GM12873 (cell line): ENCODE measurements around the gene LMOD2.

Source experiments
- CTCF ChIP-seq: IDR thresholded peaks from 2 replicates; pipeline ENCODE4 v1.5.1; 2012; ENCODE audit warnings: low read depth, mild to moderate bottlenecking, moderate library complexity, low read length, control low read depth; ENCODE audit not compliant: insufficient read depth; ENCODE audit errors: missing control alignments

The LMOD2 gene

GRCh38 chr7:123652406-123652805 lies 3.3 kb upstream of the LMOD2 start:
- no peak for TF ChIP-seq CTCF

- no peak for TF ChIP-seq CTCF
Observed at GRCh38 chr7:123653162-123653561, 2.5 kb upstream of the LMOD2 start.

GRCh38 chr7:123656544-123657303 lies 1.1 kb downstream of the LMOD2 start:
- TF ChIP-seq CTCF = no peak

- no peak for TF ChIP-seq CTCF
Observed at GRCh38 chr7:123657304-123657685, 1.6 kb downstream of the LMOD2 start.

GRCh38 chr7:123658023-123658422 lies 2.4 kb downstream of the LMOD2 start:
- TF ChIP-seq CTCF = no peak

GRCh38 chr7:123660514-123661354 lies 5.1 kb downstream of the LMOD2 start:
- no peak for TF ChIP-seq CTCF

- no peak for TF ChIP-seq CTCF
Observed at GRCh38 chr7:123661765-123662164, 6.1 kb downstream of the LMOD2 start.
